NCI-H526 (cell line): ENCODE measurements around the gene STAM.

Experiments
- DNase-seq, 2 experiments: peaks; one replicate each; lab custom pipeline; 2025; lab: John Stamatoyannopoulos, UW

The STAM gene

DNA sequence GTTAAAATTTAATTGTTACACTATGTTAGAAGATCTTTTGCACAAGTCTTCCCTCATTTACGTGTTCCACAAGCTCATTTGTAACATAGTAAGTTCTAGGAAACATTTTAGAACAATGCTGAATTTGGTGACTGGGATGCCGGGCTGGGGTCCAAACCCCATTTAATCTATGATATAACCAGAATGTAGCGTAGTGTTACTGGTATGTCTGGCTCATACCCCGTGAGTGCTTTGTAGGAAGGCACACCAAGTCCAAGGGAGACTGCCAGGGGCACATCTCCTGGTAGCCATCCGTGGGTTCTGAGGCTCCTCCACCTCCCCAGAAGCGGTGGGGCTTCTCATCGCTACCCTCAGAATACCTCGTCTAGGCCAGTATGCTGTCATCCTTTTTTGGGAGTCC, 86.7 kb downstream of the STAM start:
- no peak for DNase-seq

DNA sequence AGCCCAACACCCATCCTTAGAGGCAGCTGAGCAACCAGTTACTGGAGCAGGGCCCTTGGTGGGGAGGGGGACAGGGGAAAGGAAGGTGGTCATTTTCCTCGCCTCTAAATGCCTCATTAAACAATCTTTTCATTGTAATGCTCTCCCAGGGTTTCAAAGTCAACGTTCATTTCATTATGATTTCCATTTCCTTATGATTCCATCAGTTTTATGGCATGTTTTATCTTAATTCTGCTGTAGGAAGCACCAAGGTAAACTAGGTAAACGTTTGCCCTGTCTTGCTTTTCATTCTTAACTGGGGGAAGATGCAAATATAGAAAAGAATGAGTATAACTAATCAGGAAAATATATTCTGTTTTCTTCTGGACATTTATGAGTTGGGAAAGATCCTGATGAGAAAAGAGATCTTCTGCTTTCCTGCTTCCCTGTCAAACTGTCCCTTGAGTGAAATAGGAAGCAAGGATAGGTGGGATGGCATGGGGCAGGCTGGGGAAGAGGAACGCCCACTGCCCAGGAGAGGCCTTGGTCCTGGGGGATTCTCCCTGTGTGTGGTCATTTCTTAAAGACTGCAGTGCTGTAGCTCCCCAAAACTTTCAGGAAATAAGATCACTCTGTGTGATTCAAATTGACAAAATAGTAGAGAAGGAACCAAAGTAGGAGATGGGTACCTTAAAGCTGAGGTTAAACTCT, 87.5 kb downstream of the STAM start:
- DNase-seq, result no peak

DNA sequence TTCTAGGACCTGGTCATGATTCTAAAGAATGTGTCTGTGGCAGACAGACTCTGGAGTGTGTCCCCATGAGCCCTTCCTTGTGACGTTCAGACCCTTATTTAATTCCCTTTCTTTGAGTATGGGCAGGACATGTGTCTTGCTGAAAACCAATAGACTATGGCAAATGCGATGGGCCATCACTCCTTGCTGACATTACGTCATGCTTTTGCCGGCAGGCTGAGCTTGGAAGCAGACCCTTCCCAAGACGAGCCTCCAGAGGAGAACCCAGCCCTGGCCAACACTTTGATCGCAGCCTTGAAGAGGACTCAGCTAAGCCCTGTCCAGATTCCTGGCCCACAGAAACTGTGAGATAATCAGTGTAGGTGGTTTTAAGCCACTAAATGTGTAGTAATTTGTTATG, 89.7 kb downstream of the STAM start:
- DNase-seq, result no peak

- DNase-seq, result no peak
Measured at GRCh38 chr10:17734432-17735080, 90.6 kb downstream of the STAM start.

- no peak for DNase-seq
Measured at GRCh38 chr10:17735166-17735941, 91.4 kb downstream of the STAM start.

GRCh38 chr10:17736223-17736622, 92.3 kb downstream of the STAM start:
- no peak for DNase-seq

GRCh38 chr10:17737027-17737965, 93.3 kb downstream of the STAM start:
- peak; percentile 19 for DNase-seq

- no peak for DNase-seq
Measured at GRCh38 chr10:17740668-17741067, 96.7 kb downstream of the STAM start.

- peak in 1 of 2 experiments; percentile 30 for DNase-seq
Measured at GRCh38 chr10:17742918-17743317, 99.0 kb downstream of the STAM start.

DNA sequence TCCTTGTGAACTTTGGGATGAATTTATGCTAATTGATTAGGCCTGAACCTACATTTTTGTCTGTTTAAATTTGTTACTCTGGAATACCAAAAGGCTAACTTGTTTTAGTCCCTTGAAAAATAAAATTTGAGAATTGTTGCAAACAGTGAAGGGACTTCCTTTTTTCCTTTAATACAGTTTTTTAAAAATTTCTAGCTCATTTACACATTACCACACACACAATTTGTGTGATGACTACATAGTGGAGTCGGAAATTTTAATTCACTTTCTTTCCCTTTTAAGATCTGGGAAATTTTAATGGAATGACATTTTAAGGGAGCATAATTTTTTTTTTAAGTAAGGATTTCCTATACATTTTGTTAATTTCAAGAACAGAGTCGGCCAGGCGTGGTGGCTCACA, 99.5 kb downstream of the STAM start:
- no peak for DNase-seq

DNA sequence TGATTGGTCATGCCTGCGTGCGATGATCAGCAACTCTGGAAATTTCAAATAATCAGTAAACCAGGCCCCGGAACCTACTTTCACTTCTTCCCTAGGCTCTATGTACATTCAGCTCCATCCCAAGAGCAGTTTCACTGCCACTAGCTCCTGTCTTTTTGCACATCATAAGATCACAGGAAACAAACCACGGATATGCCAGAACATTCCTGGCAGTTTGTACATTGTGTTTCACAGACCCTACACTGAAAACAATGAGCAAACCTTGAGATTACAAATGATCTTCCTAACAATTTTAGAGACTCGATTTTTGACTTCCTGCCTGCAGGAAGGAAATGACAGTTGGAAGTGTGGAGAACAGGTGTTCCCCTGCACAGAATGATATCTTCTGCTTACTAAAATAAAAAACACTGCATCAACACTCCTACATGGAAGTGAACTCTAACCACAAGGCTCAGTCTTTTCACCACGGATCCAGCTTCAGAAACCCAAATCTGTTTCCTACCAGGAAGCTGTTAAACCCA, 100.5 kb downstream of the STAM start:
- no peak for DNase-seq

- no peak for DNase-seq
Measured at GRCh38 chr10:17747883-17748550, 104.1 kb downstream of the STAM start.

GRCh38 chr10:17749890-17750289, 105.9 kb downstream of the STAM start:
- DNase-seq, result no peak

DNA sequence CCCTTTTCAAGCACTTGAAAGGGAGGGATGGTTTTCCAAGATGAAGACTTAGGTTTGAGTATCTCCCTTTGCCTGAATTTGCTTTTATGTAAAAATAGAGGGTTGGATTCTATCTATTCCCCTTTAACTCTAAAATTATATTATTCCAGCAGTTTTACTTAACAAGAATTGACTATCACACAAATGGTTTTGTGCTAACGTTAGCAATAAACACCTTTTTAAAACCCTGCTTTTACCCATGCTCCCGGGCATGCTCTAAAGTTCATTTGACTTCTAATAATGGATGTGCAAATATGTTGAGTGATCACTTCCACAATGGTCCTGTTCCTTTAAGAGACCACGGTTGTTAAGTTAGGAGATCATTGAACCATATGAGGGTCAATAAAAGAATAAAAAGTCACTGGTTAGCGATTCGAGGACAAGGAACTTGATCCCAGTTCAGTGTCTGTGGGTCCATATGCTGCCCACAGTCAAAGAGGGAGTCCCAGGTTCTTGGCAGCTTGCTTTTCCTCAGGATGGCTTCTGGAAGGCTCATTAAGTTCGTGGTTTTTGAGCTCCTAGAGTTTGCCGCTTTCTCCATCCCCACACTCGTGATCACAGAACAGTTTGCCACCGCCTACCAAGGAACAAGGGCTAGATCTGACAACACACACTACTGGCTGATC, 108.0 kb downstream of the STAM start, which contains the start of gene TMEM236:
Gene TMEM236 (plus strand): TSS at position 421 of the 665 bp plus-strand sequence. CDS start 95 bp downstream, at position 516.
- no peak for DNase-seq

GRCh38 chr10:17756557-17757217, 112.7 kb downstream of the STAM start:
- no peak for DNase-seq

DNA sequence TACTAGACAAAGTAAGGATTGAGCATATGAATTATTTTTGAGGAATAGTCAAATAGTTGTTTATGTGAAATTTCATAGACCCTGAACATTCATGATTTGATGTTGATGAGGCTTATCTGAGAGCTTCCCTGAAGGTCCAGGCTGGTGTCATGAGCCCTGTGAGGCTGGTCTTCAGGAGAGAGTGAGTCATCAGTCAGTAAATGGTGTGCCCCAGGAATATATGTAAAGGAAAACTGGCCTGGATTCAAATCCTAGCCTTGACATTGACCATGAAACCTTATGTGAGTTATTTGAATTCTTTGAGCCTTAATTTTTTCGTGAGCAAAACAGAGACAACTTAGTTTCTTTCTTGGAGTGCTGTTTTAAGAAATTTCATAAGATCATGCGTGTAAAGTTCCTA, 114.2 kb downstream of the STAM start:
- no peak for DNase-seq

DNA sequence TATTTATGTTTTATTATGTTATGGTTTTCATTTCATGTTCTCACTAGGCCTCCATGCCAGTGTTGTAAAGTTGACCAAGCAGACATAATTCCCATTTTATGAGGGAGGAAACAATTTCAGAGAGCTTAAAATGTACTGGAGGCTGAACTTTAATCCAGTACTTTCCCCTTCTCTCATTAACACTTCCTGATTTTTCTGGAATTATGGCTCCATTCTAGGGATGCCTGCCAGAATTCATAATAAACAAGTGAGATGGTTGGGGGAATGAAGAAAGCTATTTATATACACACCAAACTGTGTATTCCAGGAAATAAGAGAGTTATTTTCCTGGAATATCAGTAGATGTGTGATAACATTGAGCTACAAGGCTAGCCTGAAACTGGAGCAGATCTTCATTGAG, 114.9 kb downstream of the STAM start:
- DNase-seq, result no peak

GRCh38 chr10:17764142-17764541, 120.2 kb downstream of the STAM start:
- DNase-seq, result no peak

- DNase-seq, result no peak
Measured at GRCh38 chr10:17765602-17766001, 121.7 kb downstream of the STAM start.
